Left lung (tissue), 10 donors: ENCODE data around the gene COL20A1. TPM values are rescaled to one million over a fixed set of nuclear protein-coding genes. Genes with fewer than 3 reads are reported as not detected.
A peak's percentile ranks its signal among the peaks of the same experiment; 100 is the strongest.
"Not testable (repeated sequence)": the region's sequence is repeated elsewhere in the genome, so short reads cannot be mapped to it uniquely, and the experiment has no call there.

Experiments used
- ATAC-seq: fragments of 200-7000 bp; cut with Tn5 transposase; one replicate; pipeline ENCODE4 v1.9.1; 2020; ENCODE audit warnings: moderate library complexity
- DNase-seq, 4 donors: peaks; one replicate each; pipeline ENCODE4 v3.0.0-alpha.2; 2013 to 2020
- H3K27ac ChIP-seq, 2 donors: fragments of 200-600 bp; sonication (generic) in 1 of 2; one replicate each; pipeline versions ENCODE4 v1.5.0 to v1.8.0; 2020 to 2021
- H3K27me3 ChIP-seq, 2 donors: fragments of 200-600 bp; sonication (generic) in 1 of 2; one replicate each; pipeline versions ENCODE4 v1.5.0 to v1.8.0; 2020 to 2021
- H3K36me3 ChIP-seq, 2 donors: fragments of 200-600 bp; sonication (generic) in 1 of 2; one replicate each; pipeline versions ENCODE4 v1.5.0 to v1.8.0; 2020 to 2021
- H3K4me1 ChIP-seq, 2 donors: fragments of 200-600 bp; one replicate each; pipeline ENCODE4 v1.8.0; 2021
- H3K4me3 ChIP-seq, 2 donors: fragments of 200-600 bp; sonication (generic) in 1 of 2; one replicate each; pipeline versions ENCODE4 v1.5.0 to v1.8.0; 2020 to 2021; ENCODE audit warnings: mild to moderate bottlenecking in 1 of 2
- H3K9me3 ChIP-seq, 2 donors: fragments of 200-600 bp; sonication (generic) in 1 of 2; one replicate each; pipeline versions ENCODE4 v1.5.0 to v1.8.0; 2020 to 2021
- intact Hi-C, 2 donors: fragments of 100-400 bp; cut with DNase I; formaldehyde crosslinking; loops; one replicate each; pipeline versions ENCODE4 v1.11.2 to v1.14.2; 2022
- polyA plus RNA-seq, 6 donors: library from polyadenylated mRNA; unstranded; fragments of 120-200 nt; gene quantifications; one replicate each; pipeline ENCODE4 v1.2.1, GENCODE V29; 2013; ENCODE audit not compliant: insufficient read length in 6 of 6
- total RNA-seq, 2 donors: library from RNA; stranded (reverse); fragmentation: NEBNext Ultra II Directional; extraction: Animal tissue kit (Norgen Biotek cat#: 25700); gene quantifications; one replicate each; pipeline ENCODE4 v1.2.1, GENCODE V29; 2021
- TF ChIP-seq, protein P1 (sequence below), 2 donors: fragments of 200-600 bp; sonication (generic) in 1 of 2; IDR thresholded peaks; one replicate each; pipeline versions ENCODE4 v1.5.0 to v1.8.0; 2021; ENCODE audit warnings: antibody characterized with exemption in 2 of 2
- donor health status: DM: no; HTN: yes; CAD: no.
- donor health status: DM: no; HTN: no; CAD: no.

COL20A1 gene
- total and polyA plus RNA-seq, 8 donors = 0.08 to 0.31 (median 0.24) TPM; not detected in 2

DNA sequence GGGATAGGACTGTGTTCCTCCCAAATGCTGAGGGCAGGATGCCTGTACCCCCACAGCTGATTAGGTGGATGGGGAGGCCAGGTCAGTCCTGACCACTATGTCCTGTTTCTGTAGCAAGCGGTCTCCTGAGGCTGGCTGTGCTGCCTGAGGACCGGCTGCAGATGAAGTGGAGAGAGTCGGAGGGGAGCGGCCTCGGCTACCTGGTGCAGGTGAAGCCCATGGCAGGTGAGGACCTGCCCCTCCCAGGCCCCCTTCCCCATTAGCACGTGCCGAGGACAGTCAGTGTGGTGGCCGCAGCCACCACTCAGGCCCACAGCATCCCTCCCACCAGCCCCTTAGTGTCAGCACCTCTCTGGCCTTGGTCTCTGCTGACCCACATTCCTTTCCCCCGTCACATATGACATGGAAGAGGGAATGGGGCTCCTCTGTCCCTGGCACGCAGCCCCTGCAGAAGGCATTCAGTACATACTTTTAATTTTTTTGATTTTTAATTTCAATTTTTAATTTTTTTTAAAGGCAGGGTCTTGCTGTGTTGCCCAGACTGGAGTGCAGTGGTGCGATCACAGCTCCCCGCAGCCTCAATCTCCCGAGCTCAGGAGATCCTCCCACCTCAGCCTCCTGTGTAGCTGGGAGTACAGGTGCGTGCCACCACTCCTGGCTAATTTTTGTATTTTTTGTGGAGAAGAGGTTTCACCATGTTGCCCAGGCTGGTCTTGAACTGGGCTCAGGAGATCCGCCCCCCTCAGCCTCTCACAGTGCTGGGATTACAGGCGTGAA lies 5.0 kb downstream of the COL20A1 start:
- TF ChIP-seq, protein P1, sequence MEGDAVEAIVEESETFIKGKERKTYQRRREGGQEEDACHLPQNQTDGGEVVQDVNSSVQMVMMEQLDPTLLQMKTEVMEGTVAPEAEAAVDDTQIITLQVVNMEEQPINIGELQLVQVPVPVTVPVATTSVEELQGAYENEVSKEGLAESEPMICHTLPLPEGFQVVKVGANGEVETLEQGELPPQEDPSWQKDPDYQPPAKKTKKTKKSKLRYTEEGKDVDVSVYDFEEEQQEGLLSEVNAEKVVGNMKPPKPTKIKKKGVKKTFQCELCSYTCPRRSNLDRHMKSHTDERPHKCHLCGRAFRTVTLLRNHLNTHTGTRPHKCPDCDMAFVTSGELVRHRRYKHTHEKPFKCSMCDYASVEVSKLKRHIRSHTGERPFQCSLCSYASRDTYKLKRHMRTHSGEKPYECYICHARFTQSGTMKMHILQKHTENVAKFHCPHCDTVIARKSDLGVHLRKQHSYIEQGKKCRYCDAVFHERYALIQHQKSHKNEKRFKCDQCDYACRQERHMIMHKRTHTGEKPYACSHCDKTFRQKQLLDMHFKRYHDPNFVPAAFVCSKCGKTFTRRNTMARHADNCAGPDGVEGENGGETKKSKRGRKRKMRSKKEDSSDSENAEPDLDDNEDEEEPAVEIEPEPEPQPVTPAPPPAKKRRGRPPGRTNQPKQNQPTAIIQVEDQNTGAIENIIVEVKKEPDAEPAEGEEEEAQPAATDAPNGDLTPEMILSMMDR (IDR thresholded peaks at IDR 0.05) = no peak
- intact Hi-C loops = no loop called here
- peak in 1 of 4 donors; percentile 40 for DNase-seq
- peaks cover 0 to 3% of the 10 kb centered on the region in 2 donors for H3K9me3 ChIP-seq
- no peak overlapping the region for H3K4me3 ChIP-seq
- no peaks in the 10 kb centered on the region for H3K4me1 ChIP-seq
- H3K27ac ChIP-seq = no peak overlapping the region
- H3K36me3 ChIP-seq = no peaks in the 10 kb centered on the region
- peaks cover 20 to 83% of the 10 kb centered on the region in 2 donors for H3K27me3 ChIP-seq
- ATAC-seq = no peak

DNA sequence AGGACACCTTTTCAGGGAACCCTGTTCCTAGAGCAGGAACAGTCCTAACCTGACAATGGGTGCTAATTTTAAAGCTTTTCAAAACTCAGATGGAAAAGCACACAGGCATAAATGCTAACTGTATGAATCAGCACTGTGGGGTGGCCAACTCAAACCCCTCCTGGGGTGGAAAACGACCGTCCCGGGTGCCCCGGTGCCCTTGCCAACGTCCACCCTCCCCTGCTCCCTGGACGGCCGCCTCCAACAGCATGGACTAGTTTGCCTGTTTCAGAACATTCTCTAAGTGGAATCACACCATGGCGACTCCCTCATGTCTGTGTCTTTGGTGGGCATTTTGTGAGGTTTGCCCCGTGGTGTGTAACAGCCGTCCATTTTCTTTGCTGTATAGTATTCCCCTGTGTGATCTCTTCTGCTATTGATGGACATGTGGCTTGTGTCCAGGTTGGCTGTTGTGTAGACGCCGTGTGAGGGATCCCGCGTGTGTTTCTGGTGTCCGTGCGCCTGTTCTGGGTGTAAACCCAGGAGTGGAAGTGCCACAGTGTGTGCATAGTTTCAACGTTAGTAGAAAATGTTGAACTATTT lies 5.8 kb downstream of the COL20A1 start:
- TF ChIP-seq, protein P1 (IDR thresholded peaks at IDR 0.05) = no peak

DNA sequence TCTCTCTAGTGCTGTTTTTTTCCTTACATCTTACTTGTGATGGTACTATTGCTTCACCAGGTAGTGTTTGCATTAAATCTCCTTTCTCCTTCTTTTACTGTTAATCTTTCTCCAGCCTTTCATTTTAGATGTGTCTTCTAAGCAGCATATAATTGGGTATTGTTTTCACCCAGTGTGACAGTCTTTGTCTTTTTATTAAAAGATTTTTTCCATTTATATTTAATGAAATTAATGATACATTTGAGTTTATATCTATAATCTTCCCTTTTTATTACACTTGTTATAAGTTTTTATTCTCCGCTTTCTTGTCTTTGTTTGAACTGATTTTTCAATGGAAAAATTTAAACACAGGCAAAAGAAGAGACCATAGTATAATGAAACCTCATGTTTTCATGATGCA lies 8.7 kb downstream of the COL20A1 start:
- peaks cover 4 to 65% of the 10 kb centered on the region in 2 donors for H3K27me3 ChIP-seq
- DNase-seq = no peak
- H3K4me1 ChIP-seq = no peaks in the 10 kb centered on the region
- H3K27ac ChIP-seq = no peak overlapping the region
- ATAC-seq = no peak
- intact Hi-C loops = no loop called here
- no peak overlapping the region for H3K4me3 ChIP-seq
- H3K36me3 ChIP-seq = no peaks in the 10 kb centered on the region
- H3K9me3 ChIP-seq = peaks cover 0 to 3% of the 10 kb centered on the region in 2 donors
- TF ChIP-seq, protein P1 (IDR thresholded peaks at IDR 0.05) = no peak

More for the DNA sequence above, 5.8 kb downstream of the COL20A1 start:
- H3K27me3 ChIP-seq = peaks cover 20 to 74% of the 10 kb centered on the region in 2 donors
- no peak overlapping the region for H3K27ac ChIP-seq
- peaks cover 0 to 3% of the 10 kb centered on the region in 2 donors for H3K9me3 ChIP-seq
- H3K36me3 ChIP-seq = no peaks in the 10 kb centered on the region
- H3K4me3 ChIP-seq = no peak overlapping the region
- intact Hi-C loops = no loop called here
- DNase-seq (peak in 1 of 4 donors; percentile 61), ATAC-seq (no peak)
- H3K4me1 ChIP-seq = no peaks in the 10 kb centered on the region

DNA sequence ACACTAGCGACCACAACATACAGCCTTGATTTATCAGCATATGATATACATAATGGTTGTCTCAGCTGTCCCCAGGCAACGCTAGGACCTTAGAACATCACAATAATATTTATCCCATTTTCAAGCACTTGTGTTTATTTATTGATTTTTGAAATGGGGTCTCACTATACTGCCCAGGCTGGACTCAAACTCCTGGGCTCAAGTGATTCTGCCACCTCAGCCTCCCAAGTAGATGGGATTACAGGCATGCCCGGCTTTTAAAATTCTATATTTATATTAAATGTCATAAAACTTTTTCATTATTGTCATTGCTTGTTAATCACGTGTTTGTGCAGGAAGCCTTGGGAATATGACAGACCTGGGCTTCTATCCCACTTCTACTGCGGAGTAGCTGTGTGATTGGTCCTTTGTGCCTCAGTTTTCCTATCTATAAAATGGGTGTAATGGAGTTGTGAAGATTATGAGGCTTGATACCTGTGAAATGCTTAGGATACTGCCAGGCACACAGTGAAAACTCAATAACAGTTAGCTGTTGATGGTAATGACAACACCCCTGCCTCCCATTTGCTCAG lies 10.2 kb downstream of the COL20A1 start:
- Histone ChIP-seq H3K9me3 (peaks cover 0 to 3% of the 10 kb centered on the region in 2 donors), H3K27me3 (peaks cover 4 to 65% of the 10 kb centered on the region in 2 donors), H3K27ac (no peak overlapping the region), H3K36me3 (no peaks in the 10 kb centered on the region), H3K4me3 (no peak overlapping the region), H3K4me1 (no peaks in the 10 kb centered on the region)
- intact Hi-C loops = no loop called here
- DNase-seq (no peak), ATAC-seq (no peak)
- TF ChIP-seq, protein P1 (IDR thresholded peaks at IDR 0.05) = no peak

DNA sequence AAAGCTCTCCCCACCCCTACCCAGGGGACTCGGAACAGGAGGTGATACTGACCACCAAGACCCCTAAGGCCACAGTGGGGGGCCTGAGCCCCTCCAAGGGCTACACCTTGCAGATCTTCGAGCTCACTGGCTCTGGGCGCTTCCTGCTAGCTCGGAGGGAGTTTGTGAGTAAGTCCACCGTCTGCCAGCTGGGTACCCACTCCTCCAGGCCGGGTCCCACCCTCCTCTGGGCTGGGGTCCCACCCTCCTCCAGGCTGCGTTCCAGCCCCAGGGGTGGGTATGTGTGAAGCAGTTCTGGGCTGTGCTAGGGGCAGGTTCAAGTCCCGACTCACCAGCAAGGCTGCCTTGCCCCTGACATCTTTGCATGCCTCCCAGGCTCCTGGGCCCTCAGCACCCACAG lies 12.4 kb downstream of the COL20A1 start:
- Histone ChIP-seq H3K4me1 (no peaks in the 10 kb centered on the region), H3K36me3 (no peaks in the 10 kb centered on the region), H3K9me3 (peaks cover 0 to 3% of the 10 kb centered on the region in 2 donors), H3K4me3 (no peak overlapping the region), H3K27me3 (peaks cover 4 to 64% of the 10 kb centered on the region in 2 donors), H3K27ac (no peak overlapping the region)
- no peak for ATAC-seq
- intact Hi-C loops = loop anchor here in 1 of 2 donors (5.0 kb wide), 1 partner anchor 77 kb away; no protein-coding TSS in a partner anchor
- peak in 1 of 4 donors; percentile 57 for DNase-seq
- TF ChIP-seq, protein P1 (IDR thresholded peaks at IDR 0.05) = no peak

DNA sequence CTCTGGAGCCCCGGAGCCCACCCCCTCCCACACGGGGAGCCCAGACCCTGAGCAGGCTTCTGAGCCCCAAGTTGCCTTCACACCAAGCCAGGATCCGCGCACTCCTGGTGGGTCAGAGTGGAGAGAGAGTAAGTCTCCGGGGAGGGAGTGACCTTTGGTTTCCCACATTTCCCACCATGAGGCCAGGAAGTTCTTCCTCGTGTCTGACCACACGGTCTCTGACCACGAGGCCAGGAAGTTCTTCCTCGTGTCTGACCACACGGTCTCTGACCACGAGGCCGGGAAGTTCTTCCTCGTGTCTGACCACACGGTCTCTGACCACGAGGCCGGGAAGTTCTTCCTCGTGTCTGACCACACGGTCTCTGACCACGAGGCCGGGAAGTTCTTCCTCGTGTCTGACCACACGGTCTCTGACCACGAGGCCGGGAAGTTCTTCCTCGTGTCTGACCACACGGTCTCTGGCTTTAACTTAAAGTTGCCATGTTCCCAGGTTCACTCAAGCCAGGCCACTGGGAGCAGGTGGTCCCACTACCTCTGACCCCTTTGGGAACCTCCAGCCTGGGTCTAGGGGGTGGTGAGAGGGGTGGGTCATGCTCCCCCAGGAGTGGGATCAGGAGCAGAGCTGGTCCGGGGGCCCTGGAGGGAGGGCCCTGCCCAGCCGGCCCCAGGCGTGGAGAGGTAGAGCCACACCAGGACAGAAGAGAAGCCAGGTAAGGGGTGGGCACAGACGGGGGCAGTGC lies 13.1 kb downstream of the COL20A1 start:
- H3K4me1 ChIP-seq, ATAC-seq, H3K27ac ChIP-seq, H3K9me3 ChIP-seq, H3K4me3 ChIP-seq, H3K36me3 ChIP-seq: not testable (repeated sequence)
- H3K27me3 ChIP-seq = peaks cover 4 to 59% of the 10 kb centered on the region in 2 donors
- intact Hi-C loops = loop anchor here in 1 of 2 donors (5.0 kb wide), 1 partner anchor 76 kb away; no protein-coding TSS in a partner anchor
- peak in 1 of 4 donors; percentile 55 for DNase-seq
